ENCODE data around the gene BOC. TPM values are rescaled to one million over a fixed set of nuclear protein-coding genes. Genes with fewer than 3 reads are reported as not detected.

The BOC gene
- total RNA-seq, 1 experiment from 2014 or later, result 3.5 TPM

DNA sequence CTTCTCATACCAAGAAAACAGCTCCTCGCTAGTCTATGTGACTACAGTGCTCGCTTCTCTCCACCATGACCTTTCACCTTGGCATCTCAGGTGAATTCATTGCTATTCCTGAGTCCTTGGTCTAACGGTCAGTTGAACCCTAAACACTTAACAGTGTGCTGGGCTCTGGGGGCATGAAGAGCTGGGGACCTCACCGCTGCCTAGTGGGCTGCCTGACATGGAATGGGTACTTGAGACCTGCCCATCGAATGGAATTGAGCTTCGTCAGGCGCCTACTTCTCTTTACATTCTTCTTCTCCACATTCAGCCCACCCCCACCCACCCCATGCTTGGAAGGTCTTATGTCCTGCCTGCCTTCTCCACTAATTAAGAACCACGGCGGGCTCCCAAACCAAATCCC lies 22.1 kb downstream of the BOC start:
- no peak overlapping the region for H3K18ac ChIP-seq (ENCODE audit: insufficient read length, low read depth, low read length)
- H3K4ac ChIP-seq (ENCODE audit: low read depth, low read length), result no peak overlapping the region
- no peak overlapping the region for H2AK5ac ChIP-seq (ENCODE audit: insufficient read length, low read length)
- no peak overlapping the region for H4K91ac ChIP-seq (ENCODE audit: insufficient read length, low read depth, low read length)
- H3K4me1 ChIP-seq (ENCODE audit: insufficient read depth, low read length), result peaks cover 6% of the 10 kb centered on the region
- no peak overlapping the region for H2BK15ac ChIP-seq (ENCODE audit: low read depth, low read length)
- no peak overlapping the region for H3K14ac ChIP-seq (ENCODE audit: insufficient read depth, low read length)
- H3K79me1 ChIP-seq (ENCODE audit: insufficient read depth, low read depth, low read length, poor library complexity, severe bottlenecking), result no peaks in the 10 kb centered on the region
- Mint-ChIP-seq H3K27me3 (ENCODE audit: low read depth) (no peaks in the 10 kb centered on the region), H3K27ac (no peak overlapping the region), H3K4me3 (no peak overlapping the region), H3K4me1 (peaks cover 28 to 30% of the 10 kb centered on the region in 2 experiments), H3K9me3 (no peaks in the 10 kb centered on the region), H3K36me3 (ENCODE audit: insufficient read depth in 1 of 3, low read depth in 3 of 3) (no peaks in the 10 kb centered on the region)
- TF ChIP-seq, protein P1, sequence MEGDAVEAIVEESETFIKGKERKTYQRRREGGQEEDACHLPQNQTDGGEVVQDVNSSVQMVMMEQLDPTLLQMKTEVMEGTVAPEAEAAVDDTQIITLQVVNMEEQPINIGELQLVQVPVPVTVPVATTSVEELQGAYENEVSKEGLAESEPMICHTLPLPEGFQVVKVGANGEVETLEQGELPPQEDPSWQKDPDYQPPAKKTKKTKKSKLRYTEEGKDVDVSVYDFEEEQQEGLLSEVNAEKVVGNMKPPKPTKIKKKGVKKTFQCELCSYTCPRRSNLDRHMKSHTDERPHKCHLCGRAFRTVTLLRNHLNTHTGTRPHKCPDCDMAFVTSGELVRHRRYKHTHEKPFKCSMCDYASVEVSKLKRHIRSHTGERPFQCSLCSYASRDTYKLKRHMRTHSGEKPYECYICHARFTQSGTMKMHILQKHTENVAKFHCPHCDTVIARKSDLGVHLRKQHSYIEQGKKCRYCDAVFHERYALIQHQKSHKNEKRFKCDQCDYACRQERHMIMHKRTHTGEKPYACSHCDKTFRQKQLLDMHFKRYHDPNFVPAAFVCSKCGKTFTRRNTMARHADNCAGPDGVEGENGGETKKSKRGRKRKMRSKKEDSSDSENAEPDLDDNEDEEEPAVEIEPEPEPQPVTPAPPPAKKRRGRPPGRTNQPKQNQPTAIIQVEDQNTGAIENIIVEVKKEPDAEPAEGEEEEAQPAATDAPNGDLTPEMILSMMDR (conservative IDR thresholded peaks at IDR 0.05), result no peak
- H2BK20ac ChIP-seq (ENCODE audit: low read depth, low read length, poor library complexity, severe bottlenecking), result no peak overlapping the region
- H3K56ac ChIP-seq (ENCODE audit: insufficient read length, low read depth, low read length), result no peak overlapping the region
- H2BK120ac ChIP-seq (ENCODE audit: low read depth, low read length, poor library complexity, severe bottlenecking), result no peak overlapping the region
- H3K23me2 ChIP-seq (ENCODE audit: insufficient read length, low read depth, low read length, poor library complexity, severe bottlenecking), result no peaks in the 10 kb centered on the region
- H4K5ac ChIP-seq (ENCODE audit: insufficient read length, low read depth, low read length), result no peak overlapping the region
- no peak overlapping the region for H2AFZ ChIP-seq (ENCODE audit: low read length)
- H2BK12ac ChIP-seq (ENCODE audit: insufficient read length, low read depth, low read length), result no peak overlapping the region
- H4K20me1 ChIP-seq (ENCODE audit: control insufficient read depth, insufficient read depth, insufficient read length), result no peaks in the 10 kb centered on the region
- no peak overlapping the region for H4K8ac ChIP-seq (replicated peaks; ENCODE audit: insufficient read length, low read depth, low read length)
- H3K9me3 ChIP-seq (ENCODE audit: control insufficient read depth, low read depth, low read length), result no peaks in the 10 kb centered on the region
- H3K27me3 ChIP-seq (ENCODE audit: insufficient read depth, low read length), result no peaks in the 10 kb centered on the region
- H3K79me2 ChIP-seq (ENCODE audit: insufficient read depth, low read length), result no peaks in the 10 kb centered on the region
- H3K23ac ChIP-seq (ENCODE audit: insufficient read length, low read depth, low read length), result no peak overlapping the region
- H3K27ac ChIP-seq (ENCODE audit: insufficient read length, low read depth, low read length), result no peak overlapping the region
- no peak overlapping the region for H3K9ac ChIP-seq (ENCODE audit: extremely low read depth, insufficient read length, low read length)
- H3K4me2 ChIP-seq (ENCODE audit: insufficient read depth, insufficient read length, low read length), result no peak overlapping the region
- H3T11ph ChIP-seq (ENCODE audit: low read length), result no peak overlapping the region
- DNase-seq, result no peak
- no peak overlapping the region for H2BK5ac ChIP-seq (ENCODE audit: insufficient read length, low read length)
- WGBS (ENCODE audit: extremely low coverage, insufficient read length, low lambda C conversion rate), result no CpG with 5 or more reads among the region's 9 CpGs
